IPS-18a (cell line): ENCODE data around the gene VPS18.

ENCODE experiments used
- H3K27ac ChIP-seq: one replicate; pipeline ENCODE4 v1.5.1; 2013; ENCODE audit warnings: low read length
- H3K27me3 ChIP-seq: one replicate; pipeline ENCODE4 v1.6.1; 2013; ENCODE audit warnings: mild to moderate bottlenecking, low read length; ENCODE audit not compliant: control insufficient read depth, insufficient read depth
- H3K36me3 ChIP-seq: one replicate; pipeline ENCODE4 v1.6.1; 2013; ENCODE audit warnings: low read depth, low read length; ENCODE audit not compliant: control insufficient read depth
- H3K4me1 ChIP-seq: one replicate; pipeline ENCODE4 v1.6.1; 2013; ENCODE audit warnings: low read depth, low read length; ENCODE audit not compliant: control insufficient read depth
- H3K4me3 ChIP-seq: one replicate; pipeline ENCODE4 v1.5.1; 2013; ENCODE audit warnings: low read length
- H3K9ac ChIP-seq: one replicate; pipeline ENCODE4 v1.6.1; 2013; ENCODE audit warnings: mild to moderate bottlenecking, low read length, moderate library complexity
- H3K9me3 ChIP-seq: one replicate; pipeline ENCODE4 v1.6.1; 2013; ENCODE audit warnings: low read depth, low read length; ENCODE audit not compliant: control insufficient read depth

Gene VPS18, protein sequence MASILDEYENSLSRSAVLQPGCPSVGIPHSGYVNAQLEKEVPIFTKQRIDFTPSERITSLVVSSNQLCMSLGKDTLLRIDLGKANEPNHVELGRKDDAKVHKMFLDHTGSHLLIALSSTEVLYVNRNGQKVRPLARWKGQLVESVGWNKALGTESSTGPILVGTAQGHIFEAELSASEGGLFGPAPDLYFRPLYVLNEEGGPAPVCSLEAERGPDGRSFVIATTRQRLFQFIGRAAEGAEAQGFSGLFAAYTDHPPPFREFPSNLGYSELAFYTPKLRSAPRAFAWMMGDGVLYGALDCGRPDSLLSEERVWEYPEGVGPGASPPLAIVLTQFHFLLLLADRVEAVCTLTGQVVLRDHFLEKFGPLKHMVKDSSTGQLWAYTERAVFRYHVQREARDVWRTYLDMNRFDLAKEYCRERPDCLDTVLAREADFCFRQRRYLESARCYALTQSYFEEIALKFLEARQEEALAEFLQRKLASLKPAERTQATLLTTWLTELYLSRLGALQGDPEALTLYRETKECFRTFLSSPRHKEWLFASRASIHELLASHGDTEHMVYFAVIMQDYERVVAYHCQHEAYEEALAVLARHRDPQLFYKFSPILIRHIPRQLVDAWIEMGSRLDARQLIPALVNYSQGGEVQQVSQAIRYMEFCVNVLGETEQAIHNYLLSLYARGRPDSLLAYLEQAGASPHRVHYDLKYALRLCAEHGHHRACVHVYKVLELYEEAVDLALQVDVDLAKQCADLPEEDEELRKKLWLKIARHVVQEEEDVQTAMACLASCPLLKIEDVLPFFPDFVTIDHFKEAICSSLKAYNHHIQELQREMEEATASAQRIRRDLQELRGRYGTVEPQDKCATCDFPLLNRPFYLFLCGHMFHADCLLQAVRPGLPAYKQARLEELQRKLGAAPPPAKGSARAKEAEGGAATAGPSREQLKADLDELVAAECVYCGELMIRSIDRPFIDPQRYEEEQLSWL

DNA sequence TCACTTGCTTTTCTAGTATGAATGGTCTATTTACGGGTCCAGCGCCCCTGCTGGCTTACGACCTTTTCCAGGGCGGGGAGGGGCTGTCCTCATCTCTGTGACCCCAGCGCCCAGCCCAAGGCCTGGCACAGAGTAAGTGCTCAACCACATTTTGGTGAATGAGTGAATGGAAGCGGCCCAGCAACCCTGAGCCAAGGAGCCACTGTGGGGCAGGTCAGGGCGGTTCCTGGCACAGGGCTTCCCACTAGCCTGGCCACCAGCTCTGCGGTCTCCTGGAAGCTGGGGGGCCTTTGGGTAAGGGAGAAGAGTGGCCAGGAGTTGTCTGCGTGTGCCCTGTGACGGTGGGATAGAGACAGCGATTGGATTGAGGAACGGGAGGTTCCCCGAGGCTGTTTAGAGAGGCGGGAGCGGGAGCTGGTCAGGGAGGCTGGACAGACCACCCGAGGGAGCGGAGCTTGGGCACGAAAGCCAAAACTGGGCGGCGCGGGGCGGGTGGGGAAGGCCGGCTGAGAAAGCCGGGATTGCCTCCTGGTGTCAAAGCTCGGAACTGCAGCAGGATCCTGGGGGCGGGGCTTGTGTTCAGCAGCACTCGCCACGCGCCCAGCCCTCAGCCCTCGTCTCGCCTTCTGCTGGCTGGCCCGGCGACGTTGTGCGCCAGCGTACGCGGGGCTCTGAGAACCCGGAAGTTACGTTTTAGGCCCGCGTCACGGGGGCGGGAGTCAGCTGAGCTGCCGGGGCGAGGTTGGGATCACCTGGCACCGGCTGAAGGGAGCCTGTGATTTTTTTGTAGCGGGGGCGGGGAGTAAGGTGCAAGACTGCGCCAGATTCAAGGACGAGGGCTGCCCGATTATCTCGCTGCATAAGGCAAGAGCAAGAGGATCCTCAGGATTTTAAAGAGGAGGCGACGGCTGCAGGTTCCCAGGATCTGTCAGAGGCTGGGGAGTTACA is at the start of gene VPS18:
Gene VPS18 (plus strand): TSS at position 718 of the 948 bp plus-strand sequence. CDS start 319 bp downstream, outside the sequence.
- Histone ChIP-seq H3K4me1 (no peaks in the 10 kb centered on the region), H3K4me3 (peak within 1 kb of the TSS; percentile 91), H3K9me3 (no peaks in the 10 kb centered on the region), H3K36me3 (peaks cover 13% of the 10 kb centered on the region), H3K27ac (peak within 1 kb of the TSS; percentile 51), H3K27me3 (peaks cover 18% of the 10 kb centered on the region), H3K9ac (peak within 1 kb of the TSS; percentile 93)

DNA sequence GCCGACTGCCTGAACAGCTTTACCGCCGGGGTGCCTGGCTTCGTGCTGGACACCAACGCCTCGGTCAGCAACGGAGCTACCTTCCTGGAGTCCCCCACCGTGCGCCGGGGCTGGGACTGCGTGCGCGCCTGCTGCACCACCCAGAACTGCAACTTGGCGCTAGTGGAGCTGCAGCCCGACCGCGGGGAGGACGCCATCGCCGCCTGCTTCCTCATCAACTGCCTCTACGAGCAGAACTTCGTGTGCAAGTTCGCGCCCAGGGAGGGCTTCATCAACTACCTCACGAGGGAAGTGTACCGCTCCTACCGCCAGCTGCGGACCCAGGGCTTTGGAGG is 49.6 kb upstream of the VPS18 start:
- Histone ChIP-seq H3K4me1 (peaks cover 10% of the 10 kb centered on the region), H3K9ac (peak overlapping the region; percentile 74), H3K4me3 (peak overlapping the region; percentile 76), H3K36me3 (no peaks in the 10 kb centered on the region), H3K9me3 (no peaks in the 10 kb centered on the region), H3K27ac (no peak overlapping the region), H3K27me3 (peaks cover 34% of the 10 kb centered on the region)

DNA sequence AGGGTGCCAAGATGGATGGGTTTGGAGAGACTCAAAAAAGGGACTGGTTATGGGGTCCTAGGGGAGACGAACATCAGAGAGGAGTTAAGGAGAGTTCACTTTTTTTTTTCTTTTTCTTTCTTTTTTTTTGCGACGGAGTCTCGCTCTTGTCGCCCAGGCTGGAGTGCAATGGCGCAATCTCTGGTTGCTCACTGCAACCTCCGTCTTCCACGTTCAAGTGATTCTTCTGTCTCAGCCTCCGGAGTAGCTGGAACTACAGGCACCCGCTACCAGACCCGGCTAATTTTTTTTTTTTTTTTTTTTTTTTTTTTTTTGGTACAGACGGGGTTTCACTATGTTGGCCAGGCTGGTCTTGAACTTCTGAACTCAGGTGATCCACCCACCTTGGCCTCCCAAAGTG is 49.2 kb upstream of the VPS18 start:
- peaks cover 34% of the 10 kb centered on the region for H3K27me3 ChIP-seq
- no peak overlapping the region for H3K27ac ChIP-seq
- peak overlapping the region; percentile 76 for H3K4me3 ChIP-seq
- H3K4me1 ChIP-seq = peaks cover 10% of the 10 kb centered on the region
- peak overlapping the region; percentile 74 for H3K9ac ChIP-seq
- H3K36me3 ChIP-seq = no peaks in the 10 kb centered on the region
- H3K9me3 ChIP-seq = no peaks in the 10 kb centered on the region

DNA sequence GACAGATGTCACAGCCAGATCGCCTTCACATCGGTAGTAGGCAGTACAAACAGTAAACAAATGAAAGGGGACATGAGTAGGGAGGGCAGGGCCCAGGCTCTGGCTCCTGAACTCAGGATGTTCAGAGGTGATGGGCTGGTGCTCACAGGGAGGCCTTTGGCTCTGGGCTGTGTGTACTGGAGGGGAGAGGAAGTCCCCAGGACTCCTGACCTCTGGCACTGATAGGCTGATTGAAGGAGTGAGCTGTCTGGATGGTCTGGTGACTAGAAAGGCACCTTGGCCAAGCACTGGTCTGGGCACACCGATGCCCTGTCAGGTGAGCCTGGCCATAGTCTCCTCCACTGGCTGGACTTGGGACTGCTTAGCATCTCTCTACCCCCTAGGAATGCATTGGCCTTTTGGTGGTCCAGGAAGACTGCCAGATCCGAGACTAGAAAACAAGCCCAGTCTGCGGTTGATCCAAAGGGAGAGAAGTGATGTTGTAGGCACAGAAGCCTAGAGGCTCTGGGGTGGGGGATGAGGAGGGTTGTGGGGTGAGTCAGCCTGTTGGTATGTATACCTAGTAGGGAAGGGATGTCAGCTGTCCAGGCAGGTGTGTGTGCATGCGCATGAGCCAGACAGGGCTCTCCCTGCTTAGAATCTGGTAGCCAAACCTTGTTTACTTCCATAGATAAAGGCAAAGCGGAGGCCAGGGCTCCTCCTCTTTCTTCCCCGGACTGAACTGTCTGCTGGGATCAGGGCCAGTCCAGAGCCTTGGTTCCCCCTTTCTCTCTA is 48.6 kb upstream of the VPS18 start:
- Histone ChIP-seq H3K27me3 (peaks cover 34% of the 10 kb centered on the region), H3K4me1 (peaks cover 10% of the 10 kb centered on the region), H3K27ac (no peak overlapping the region), H3K4me3 (peak overlapping the region; percentile 76), H3K9ac (no peak overlapping the region), H3K9me3 (no peaks in the 10 kb centered on the region), H3K36me3 (peaks cover 5% of the 10 kb centered on the region)

DNA sequence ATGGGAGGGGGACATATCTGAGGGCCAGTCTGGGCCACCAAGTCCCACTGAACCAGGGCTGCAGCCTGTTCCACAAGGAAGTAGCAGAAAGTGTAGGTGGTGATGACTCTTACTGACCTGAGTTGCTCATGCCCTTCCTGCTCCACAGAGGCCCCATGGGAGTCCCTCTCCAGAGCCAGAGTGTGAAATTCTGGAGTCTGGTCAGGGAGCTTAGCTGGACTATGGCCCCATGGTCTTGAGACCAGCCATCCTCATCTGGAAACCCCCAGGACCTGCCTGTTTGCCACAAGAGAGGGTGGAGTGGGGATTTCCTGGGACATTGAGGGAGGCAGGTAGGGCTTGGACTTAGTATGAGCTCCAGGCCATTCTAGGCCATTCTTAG is 47.4 kb upstream of the VPS18 start:
- Histone ChIP-seq H3K9ac (no peak overlapping the region), H3K27ac (no peak overlapping the region), H3K4me1 (peaks cover 10% of the 10 kb centered on the region), H3K36me3 (peaks cover 5% of the 10 kb centered on the region), H3K4me3 (no peak overlapping the region), H3K9me3 (no peaks in the 10 kb centered on the region), H3K27me3 (peaks cover 32% of the 10 kb centered on the region)

DNA sequence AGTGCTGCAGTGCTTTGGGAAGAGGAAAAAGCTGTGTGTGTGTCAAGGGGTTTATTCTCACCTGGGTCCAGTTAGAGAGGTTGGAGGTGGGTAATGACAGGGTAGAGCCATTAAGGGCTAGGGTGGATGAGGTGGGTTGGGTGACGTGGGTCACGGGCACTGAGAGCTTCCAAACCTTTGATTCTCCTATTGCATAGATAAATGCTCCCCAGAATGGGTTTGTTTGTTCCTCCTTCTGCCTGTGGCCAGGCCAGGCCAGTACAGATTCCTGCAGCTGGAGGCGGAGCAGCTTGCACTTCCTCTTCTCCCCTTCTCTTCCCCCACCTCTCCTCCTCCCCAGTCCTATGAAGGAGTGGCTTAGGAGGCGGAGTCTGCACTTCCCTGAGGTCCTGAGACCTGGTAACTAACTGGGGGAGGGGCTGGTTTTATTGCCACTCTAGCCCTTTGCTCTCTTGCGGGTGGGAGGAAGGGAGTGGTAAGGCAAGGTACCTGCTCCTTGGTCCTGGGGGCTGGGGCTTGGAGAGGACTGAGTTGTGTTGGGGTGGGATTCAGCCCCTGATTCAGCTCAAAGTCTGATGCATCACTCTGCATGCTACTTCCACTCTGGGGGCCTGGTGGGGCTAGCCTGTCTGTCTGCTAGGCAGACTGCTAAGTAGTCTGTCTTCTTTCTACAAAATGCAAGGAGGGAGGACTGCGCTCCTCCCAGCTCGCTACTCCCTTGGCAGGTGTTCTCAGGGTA is 46.9 kb upstream of the VPS18 start:
- H3K27me3 ChIP-seq = peaks cover 26% of the 10 kb centered on the region
- no peak overlapping the region for H3K27ac ChIP-seq
- H3K9ac ChIP-seq = no peak overlapping the region
- no peaks in the 10 kb centered on the region for H3K9me3 ChIP-seq
- H3K4me1 ChIP-seq = peaks cover 10% of the 10 kb centered on the region
- no peak overlapping the region for H3K4me3 ChIP-seq
- H3K36me3 ChIP-seq = peaks cover 5% of the 10 kb centered on the region

DNA sequence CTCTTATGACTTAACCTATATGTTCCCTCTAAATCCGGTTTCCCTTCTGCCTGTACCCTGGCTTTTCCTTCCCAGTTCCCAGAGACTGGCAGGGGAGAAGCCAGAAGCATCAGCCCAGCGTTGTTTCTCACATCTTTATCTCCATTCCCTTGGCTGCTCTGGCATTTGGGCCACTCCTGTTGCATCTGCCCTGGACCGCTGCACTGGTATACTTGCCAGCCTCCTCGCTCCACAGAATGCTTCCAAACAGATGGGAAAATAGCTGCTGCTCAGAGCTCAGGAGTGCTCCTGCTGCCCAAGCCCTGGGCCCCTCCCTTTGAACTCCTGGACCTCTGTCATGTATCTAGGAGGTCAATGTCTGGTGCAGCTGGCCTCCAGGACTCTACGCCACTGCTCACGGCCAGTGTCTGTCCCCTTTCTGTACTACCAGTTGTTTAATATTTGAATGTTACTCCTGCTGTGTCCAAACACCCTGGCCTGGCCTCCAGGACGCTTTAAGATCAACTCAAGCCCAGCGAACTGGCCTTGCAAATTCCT is 43.6 kb upstream of the VPS18 start:
- Histone ChIP-seq H3K36me3 (peaks cover 25% of the 10 kb centered on the region), H3K27ac (no peak overlapping the region), H3K27me3 (no peaks in the 10 kb centered on the region), H3K9ac (no peak overlapping the region), H3K4me3 (no peak overlapping the region), H3K9me3 (no peaks in the 10 kb centered on the region), H3K4me1 (peaks cover 6% of the 10 kb centered on the region)

DNA sequence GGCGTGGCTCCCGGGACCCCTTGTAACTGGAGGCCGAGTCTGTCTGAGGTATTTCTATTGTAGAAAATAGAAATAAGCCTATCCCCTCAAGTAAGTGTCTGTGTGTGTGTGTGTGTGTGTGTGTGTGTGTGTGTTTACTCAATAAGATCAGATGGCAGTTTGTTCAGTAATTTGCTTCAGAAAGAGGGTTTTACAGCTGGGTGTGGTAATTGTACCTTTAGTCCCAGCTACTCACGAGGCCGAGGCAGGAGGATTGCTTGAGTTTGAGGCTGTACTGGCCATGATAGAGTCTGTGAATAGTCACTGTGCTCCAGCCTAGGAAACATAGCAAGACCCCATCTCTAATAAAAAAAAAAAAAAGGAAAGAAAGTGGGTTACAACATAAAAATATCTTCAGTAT is 41.7 kb upstream of the VPS18 start:
- H3K4me1 ChIP-seq = no peaks in the 10 kb centered on the region
- H3K27ac ChIP-seq = no peak overlapping the region
- no peak overlapping the region for H3K9ac ChIP-seq
- H3K9me3 ChIP-seq = no peaks in the 10 kb centered on the region
- peaks cover 43% of the 10 kb centered on the region for H3K36me3 ChIP-seq
- H3K27me3 ChIP-seq = no peaks in the 10 kb centered on the region
- no peak overlapping the region for H3K4me3 ChIP-seq

DNA sequence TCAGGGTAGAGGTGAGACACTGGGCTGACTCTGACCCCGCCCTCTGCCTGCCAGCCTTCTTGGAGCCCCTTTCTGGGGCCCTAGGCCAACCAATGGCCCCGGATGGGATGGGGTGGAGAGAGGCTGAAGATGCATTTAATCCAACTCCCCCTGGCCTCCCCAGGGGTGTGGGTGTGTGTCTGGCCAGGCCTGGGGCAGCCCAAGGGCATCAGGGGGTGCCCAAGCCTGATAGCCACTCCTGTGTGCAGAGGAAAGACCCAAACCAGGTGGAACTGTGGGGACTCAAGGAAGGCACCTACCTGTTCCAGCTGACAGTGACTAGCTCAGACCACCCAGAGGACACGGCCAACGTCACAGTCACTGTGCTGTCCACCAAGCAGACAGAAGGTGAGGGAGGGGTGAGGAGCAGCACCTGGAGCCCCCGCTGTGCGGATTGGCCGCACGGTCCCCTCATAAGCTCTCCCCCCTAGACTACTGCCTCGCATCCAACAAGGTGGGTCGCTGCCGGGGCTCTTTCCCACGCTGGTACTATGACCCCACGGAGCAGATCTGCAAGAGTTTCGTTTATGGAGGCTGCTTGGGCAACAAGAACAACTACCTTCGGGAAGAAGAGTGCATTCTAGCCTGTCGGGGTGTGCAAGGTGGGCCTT is 40.9 kb upstream of the VPS18 start:
- Histone ChIP-seq H3K9ac (no peak overlapping the region), H3K9me3 (no peaks in the 10 kb centered on the region), H3K4me1 (no peaks in the 10 kb centered on the region), H3K4me3 (no peak overlapping the region), H3K27ac (no peak overlapping the region), H3K27me3 (no peaks in the 10 kb centered on the region), H3K36me3 (peaks cover 43% of the 10 kb centered on the region)
